GM21381 (cell line): ENCODE data around the gene HIVEP3.

Experiments
- ATAC-seq: cut with Tn5 transposase; IDR thresholded peaks from one replicate; pipeline ENCODE4 v1.9.1; 2021; ENCODE audit warnings: mild to moderate bottlenecking, moderate library complexity; ENCODE audit not compliant: unreplicated experiment

HIVEP3 gene

GRCh38 chr1:41495210-41495948, 423.3 kb downstream of the HIVEP3 start:
- no peak for ATAC-seq

DNA sequence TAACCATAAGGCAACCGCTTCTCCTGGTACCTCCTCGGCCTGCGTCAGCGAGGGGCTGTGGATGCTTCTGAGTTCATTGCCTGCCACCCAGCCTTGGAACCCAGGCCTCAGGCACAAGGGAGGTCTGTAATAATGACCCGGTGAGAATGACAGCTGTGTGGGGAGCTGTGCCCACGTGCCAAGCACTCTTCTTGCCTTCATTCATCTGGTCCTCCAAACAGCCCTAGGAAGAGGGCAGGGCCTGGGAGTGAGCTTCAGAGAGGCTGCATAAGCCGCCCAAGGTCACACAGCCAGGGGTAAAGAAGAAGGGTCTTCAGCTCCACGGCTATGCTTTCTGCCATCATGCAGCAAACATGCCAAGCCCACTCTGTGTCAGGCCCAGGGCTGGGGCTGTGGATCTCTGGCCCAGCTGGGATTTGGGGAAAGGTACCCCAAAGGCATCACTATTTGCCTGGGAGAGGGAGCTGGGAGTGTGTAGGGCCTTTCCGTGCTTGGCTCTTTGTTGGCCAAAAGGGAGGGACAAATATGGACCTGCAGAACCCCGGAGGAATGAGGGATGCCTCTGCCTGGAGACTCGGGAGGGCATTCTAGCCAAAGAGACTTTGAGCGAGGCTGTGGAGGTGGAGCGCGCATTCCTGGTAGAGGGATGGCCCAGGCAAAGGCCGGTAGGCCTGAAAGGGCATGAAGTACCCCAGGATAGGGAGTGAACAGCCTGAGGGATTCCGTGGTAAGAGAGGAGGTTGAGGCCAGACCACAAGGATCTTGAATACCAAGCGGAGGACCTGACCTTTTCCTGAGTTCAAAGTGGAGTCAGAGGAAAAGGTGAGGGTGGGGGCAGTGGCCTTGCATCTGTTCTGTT, 424.1 kb downstream of the HIVEP3 start:
- ATAC-seq: no peak

GRCh38 chr1:41493626-41494350, 424.9 kb downstream of the HIVEP3 start:
- ATAC-seq: no peak

DNA sequence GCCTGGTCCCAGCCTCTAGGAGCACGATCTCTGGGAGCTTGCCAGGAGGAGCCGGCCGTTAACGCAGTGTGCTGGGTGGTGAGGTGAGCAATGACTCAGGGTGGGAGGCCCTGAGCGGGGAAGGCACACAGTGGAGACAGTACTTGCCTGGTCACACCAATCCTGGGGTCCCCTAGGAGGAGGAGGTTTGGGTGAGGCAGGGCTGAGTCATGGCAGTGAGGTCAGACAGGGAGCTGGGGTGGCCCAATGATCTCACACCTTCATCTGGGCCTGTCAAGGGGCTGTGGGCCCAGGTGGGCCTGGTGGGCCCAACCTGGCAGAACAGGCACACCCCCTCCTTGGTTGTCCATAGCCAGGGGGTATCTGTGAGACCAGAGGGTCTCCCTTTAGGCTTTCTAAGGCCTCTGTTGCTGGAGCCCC, 425.6 kb downstream of the HIVEP3 start:
- ATAC-seq: no peak

DNA sequence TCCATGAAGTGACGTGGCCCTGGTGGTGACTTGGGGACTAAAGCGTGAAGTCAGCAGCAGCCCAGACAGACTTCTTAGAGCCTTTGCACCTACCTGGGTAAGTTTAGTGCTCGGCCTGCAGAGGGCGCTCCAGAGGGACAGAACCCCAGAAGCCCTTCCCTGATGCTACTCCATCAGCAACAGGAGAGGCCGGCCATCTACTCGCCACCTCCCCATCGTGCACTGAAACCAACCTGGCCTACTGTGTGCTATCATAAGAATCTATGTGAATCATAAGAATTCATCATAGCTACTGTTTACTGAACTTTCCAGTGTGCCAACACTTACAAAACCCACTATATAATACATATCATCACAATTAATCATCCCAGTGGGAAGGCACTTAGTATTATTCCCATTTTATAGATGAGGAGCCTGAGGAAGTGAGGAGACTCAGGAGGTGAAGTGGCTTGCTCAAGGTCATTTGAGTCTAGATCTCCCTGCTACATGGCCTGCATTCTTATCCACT, 426.3 kb downstream of the HIVEP3 start:
- no peak for ATAC-seq

DNA sequence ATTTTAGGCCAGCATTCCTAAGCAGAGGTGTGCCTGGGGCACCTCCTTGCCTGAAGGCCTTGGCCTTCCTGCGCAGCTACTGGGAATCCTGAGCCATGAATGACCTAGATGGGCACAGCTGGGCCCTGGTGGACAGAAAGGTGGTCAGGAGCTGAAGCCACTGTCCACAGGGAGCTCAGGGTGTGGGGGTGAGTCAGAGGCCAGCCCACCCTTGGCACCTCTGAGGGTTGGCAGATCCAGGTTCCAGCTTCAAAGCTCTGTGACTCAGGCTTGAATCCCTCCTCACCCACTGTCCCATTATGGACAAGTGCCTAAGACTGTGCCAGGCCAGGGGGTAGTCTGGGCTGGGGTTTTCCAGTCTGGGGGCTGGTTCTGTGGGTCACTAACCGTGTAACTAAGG, 427.8 kb downstream of the HIVEP3 start:
- no peak for ATAC-seq

DNA sequence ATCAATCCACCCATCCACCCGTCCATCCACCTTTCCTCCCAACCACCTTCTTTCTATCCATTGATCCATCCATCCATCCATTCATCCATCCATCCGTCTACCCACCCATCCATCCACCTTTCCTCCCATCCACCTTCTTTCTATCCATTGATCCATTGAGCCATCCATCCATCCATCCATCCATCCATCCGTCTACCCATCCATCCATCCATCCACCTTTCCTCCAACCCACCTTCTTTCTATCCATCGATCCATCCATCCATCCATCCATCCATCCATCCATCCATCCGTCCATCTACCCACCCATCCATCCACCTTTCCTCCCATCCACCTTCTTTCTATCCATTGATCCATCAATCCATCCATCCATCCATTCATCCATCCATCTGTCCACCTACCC, 429.2 kb downstream of the HIVEP3 start:
- no peak for ATAC-seq

DNA sequence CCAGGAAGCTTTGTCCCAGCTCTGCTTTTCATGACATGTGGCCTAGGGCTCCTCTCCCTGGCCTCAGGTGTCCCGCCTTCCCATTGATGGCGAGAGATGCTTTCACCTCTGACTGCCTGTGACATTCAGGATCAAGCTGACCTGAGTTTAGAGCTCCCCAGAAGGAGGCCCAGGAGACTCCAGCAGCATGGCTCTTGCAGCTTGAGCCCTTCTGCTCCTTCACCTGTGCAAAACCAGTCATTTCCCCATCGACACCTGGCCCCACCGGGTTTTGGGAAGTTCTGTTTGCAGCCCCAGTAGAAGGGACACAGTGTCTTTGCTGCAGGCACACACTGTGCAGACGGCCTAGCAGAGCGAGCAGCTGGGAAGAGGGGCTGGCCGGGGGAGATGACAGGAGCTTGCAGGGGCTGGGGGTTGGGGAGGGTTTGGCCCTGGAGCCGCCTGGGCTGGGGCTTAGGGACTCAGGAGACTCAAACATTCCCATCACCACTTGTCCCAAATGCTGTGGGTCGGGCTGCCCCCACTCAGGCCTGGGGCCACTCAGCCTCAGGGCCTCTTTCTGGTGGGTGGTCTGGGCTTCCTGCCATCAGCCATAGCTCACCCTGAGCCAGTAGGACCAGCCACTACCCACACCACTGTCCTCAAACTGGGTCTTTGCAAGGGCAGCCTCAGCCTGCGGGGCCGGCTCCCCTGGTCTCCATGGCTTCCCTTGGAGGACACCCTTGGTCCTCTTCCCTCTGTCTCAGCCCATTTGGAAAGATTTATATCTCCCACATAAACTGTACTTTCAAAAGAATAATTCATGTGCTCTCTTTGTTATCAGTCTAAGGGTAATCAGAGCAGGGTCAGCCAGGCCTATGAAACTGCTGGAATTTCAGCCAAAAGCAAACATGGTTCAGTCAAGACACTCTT, 430.4 kb downstream of the HIVEP3 start:
- ATAC-seq: no peak

DNA sequence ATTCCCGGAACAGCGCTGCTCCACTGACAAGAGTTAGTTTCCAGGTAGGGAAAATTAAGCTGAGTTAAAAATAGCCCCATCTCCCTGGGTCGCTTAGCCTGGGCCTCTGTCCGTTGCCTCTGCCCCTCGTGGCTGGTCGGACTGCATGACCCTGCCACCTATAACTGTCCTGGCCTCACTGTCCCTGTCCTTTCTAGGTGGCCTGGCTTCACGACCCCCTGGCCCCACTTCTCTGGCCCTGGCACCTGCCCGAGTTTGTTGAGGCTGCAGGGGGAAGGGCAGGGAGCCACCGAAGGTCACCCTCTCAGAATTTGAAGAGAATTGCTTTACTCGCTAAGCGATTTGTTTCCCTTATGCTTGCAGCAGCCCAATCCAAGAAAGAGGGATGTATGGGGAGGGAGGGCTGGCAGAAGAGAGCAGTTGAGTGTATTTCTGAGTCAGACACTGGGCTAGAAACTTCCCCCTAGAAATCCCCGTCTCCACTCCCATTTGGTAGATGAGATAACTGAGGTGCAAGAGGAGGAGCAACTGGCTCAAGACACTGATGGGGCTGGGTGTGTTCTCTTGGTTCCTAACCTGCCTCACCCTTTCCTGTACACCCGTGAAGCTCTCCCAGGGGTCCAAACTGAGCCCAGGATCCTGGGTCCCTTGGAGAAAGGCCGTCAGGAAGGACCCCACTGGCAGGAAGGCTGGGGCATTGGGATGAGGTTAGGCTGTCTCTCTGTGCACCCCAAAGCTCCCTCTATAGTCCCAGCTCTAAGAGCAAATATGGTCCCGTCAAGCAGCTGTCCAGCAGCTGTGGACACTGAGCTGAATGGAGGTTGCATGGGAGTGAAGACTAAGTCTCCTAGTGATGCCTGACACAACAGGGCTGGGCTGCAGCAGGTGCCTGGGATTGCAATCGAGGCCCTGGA, 431.3 kb downstream of the HIVEP3 start:
- ATAC-seq: no peak

GRCh38 chr1:41486371-41487125, 432.2 kb downstream of the HIVEP3 start:
- peak; percentile 35 for ATAC-seq

DNA sequence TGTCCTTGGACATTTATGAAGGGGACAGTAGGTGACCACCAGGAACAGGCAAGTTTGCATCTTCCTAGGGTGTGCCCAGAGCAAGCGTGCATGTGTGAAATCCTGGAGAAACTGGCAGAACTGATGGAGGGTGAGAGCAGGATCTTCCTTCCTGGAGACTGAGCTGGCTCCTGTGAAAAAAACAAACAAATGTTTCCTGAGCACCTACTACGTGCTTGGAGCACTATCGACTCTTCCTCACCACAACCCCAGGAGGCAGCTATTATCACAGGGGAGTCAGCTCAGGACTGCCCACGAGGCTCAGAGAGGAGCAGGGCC, 432.7 kb downstream of the HIVEP3 start:
- ATAC-seq: no peak

DNA sequence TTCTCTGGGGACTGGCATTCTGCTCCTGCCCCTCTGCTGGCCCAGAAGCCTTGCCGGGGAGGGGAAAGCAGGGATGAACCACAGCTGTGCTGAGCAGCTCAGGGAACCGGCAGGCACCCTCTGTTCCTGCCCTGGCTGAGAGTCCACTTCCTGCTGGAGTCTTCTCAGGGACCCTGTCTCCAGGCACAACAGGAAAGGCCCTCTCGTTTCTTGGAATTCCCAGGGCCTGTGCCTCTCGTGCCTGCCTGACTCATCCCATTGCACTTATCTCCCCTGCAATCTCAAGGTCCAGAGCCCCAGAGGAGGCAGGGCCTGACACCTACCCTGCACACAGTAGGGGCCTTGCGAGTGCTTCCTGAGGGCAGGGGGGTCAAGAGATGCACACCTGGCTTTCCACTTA, 433.1 kb downstream of the HIVEP3 start:
- ATAC-seq: no peak

- no peak for ATAC-seq
These were observed 434.1 kb downstream of the HIVEP3 start, which contains the start of gene EDN2 for GRCh38 chr1:41484402-41485241. TSS of gene EDN2 (minus strand) at chr1:41484683. CDS start at chr1:41484601, 82 bp downstream.

DNA sequence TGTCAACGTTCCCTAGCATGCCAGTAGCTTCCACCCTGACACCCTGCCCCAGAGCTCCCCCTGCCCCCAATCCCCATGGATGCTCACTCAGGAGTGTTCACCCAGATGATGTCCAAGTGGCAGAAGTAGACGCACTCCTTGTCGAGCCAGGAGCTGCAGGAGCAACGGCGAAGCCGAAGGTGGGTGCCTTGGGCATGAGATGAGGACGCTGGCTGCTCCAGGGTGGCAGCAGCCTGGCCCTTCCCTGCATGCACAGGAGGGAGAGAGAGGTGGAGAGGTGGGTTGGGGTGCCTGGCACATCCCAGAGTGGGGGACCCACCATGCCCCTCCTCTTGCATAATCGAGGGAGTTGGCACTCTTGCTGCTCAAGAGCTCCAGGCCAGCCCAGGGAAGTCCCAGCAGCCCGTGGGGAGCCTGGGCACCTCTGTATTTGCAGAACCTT, 434.7 kb downstream of the HIVEP3 start:
- no peak for ATAC-seq

DNA sequence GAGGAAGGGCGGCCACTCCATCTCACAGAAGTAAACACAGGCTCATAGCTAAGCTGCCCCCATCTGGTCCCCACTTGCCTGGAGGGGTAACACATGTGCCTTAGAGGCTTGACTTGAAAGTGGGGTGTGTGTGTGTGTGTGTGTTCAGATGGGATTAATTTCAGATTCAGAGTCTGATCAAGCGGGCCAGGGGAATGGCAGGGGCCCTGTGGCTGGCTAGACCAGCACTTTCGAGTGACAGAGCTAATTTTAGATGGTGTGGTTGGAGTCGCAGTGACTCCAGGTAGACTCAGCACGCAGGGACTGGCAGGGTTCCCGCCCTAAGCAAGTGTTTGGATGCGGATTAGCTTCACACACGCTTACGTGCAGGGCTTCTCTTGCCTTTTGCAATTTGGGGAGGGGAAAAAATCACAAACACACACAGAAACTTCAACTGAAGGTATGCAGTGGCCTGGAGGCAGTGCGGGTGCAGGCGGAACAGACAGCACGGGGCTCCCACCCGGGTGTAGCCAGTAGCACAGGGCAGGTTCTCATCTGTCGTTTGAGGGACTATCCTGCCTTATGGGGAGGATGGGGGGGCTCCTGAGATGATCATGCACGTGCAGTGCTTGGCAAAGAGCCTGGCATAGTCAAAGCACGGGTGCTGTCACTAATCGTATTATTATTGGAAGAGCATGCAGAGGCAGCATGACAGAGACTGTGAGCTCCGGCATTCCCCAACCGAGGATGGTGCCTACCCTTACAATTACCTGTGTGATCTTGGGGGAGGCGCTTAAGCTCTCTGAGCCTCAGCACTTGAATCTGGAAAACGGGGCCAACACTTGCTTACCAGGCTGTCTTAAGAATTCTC, 435.5 kb downstream of the HIVEP3 start:
- ATAC-seq: no peak

GRCh38 chr1:41482001-41482765, 436.5 kb downstream of the HIVEP3 start:
- ATAC-seq: no peak
